OCI-LY7 (cell line): ENCODE results near the gene SSB.

Experiments used
- CTCF ChIP-seq: fragments of 200-600 bp; sonication (generic); conservative IDR thresholded peaks from 2 replicates; pipeline ENCODE4 v1.5.1; 2014; ENCODE audit warnings: mild to moderate bottlenecking, antibody characterized with exemption, low read length, moderate library complexity, mixed read lengths
- EZH2phosphoT487 ChIP-seq: fragments of 200-600 bp; sonication (generic); IDR thresholded peaks from 2 replicates; pipeline ENCODE4 v1.6.1; 2018; ENCODE audit warnings: low read depth, borderline replicate concordance, mild to moderate bottlenecking, mixed run types, antibody characterized with exemption, low read length, moderate library complexity, mixed read lengths

- TF ChIP-seq CTCF: no peak
- no peak for TF ChIP-seq EZH2phosphoT487
Observed at GRCh38 chr2:169771612-169772011, 27.1 kb upstream of the SSB start.
